Loucy (cell line): ENCODE measurements around the gene FXYD2.

Source experiments
- H2AFZ ChIP-seq: fragments of 200-600 bp; sonication (generic); 2 replicates; pipeline ENCODE4 v1.6.0; 2016; ENCODE audit warnings: antibody characterized with exemption, mild to moderate bottlenecking, low read length, moderate library complexity
- H3F3A ChIP-seq: fragments of 200-600 bp; 2 replicates; pipeline ENCODE4 v1.6.0; 2016; ENCODE audit warnings: antibody characterized with exemption, low read depth, mild to moderate bottlenecking
- H3K27me3 ChIP-seq: fragments of 200-600 bp; sonication (generic); 2 replicates; pipeline ENCODE4 v1.6.1; 2014; ENCODE audit warnings: low read length, mild to moderate bottlenecking; ENCODE audit not compliant: insufficient read depth, poor library complexity, severe bottlenecking
- H3K36me3 ChIP-seq: fragments of 200-600 bp; sonication (generic); 2 replicates; pipeline ENCODE4 v1.6.1; 2016; ENCODE audit warnings: low read length; ENCODE audit not compliant: insufficient read depth
- H3K4me1 ChIP-seq: fragments of 200-600 bp; sonication (generic); 2 replicates; pipeline ENCODE4 v1.5.1; 2014; ENCODE audit warnings: low read length, mild to moderate bottlenecking; ENCODE audit not compliant: insufficient read depth, poor library complexity, severe bottlenecking
- H3K4me2 ChIP-seq: fragments of 200-600 bp; sonication (generic); 2 replicates; pipeline ENCODE4 v1.6.0; 2014; ENCODE audit warnings: antibody characterized with exemption, low read length, low read depth, mild to moderate bottlenecking; ENCODE audit not compliant: poor library complexity, severe bottlenecking
- H3K4me3 ChIP-seq: fragments of 200-600 bp; sonication (generic); 2 replicates; pipeline ENCODE4 v1.5.1; 2014; ENCODE audit warnings: low read length, mild to moderate bottlenecking, mixed read lengths; ENCODE audit not compliant: poor library complexity, severe bottlenecking
- H3K79me2 ChIP-seq: fragments of 200-600 bp; sonication (generic); 2 replicates; pipeline ENCODE4 v1.6.1; 2014; ENCODE audit warnings: low read length; ENCODE audit not compliant: insufficient read depth
- H3K9ac ChIP-seq: fragments of 200-600 bp; sonication (generic); 2 replicates; pipeline ENCODE4 v1.6.0; 2014; ENCODE audit warnings: mild to moderate bottlenecking, low read depth, low read length, moderate library complexity; ENCODE audit not compliant: poor library complexity, severe bottlenecking
- H3K9me2 ChIP-seq: fragments of 200-600 bp; sonication (generic); replicated peaks from 2 replicates; pipeline ENCODE4 v1.6.1; 2016; ENCODE audit warnings: low read depth, low read length, mixed read lengths
- H3K9me3 ChIP-seq: fragments of 200-600 bp; sonication (generic); 2 replicates; pipeline ENCODE4 v1.6.1; 2014; ENCODE audit warnings: mild to moderate bottlenecking, antibody characterized with exemption, low read length, low read depth; ENCODE audit not compliant: insufficient read depth
- H4K20me1 ChIP-seq: fragments of 200-600 bp; sonication (generic); 2 replicates; pipeline ENCODE4 v1.6.0; 2014; ENCODE audit warnings: antibody characterized with exemption, low read length, mild to moderate bottlenecking; ENCODE audit not compliant: insufficient read depth, poor library complexity, severe bottlenecking
- EZH2phosphoT487 ChIP-seq: fragments of 200-600 bp; IDR thresholded peaks from 2 replicates; pipeline ENCODE4 v1.6.1; 2018; ENCODE audit warnings: antibody characterized with exemption, mild to moderate bottlenecking, moderate library complexity, borderline replicate concordance
- TF ChIP-seq, protein P1 (sequence below): fragments of 200-600 bp; sonication (generic); conservative IDR thresholded peaks from 2 replicates; pipeline ENCODE4 v1.5.1; 2014; ENCODE audit warnings: mild to moderate bottlenecking, antibody characterized with exemption, low read length

Gene FXYD2

DNA sequence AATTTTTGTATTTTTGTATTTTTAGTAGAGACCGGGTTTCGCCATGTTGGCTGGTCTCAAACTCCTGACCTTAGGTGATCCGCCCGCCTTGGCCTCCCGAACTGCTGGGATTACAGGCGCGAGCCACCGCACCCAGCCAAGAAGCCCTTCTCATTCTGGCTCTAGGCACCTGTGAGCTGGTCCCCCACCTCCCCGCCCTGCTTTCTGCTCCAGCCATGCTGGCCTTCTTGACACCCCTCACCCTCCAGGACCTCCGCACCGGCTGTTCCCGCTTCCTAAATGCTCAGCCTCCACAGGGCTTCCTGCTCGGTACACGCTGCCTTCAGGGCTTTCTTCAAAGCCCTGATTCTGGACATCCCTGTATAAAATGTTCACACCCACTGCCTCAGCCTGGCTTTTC is 5.5 kb upstream of the FXYD2 start:
- H3K9ac ChIP-seq: peak overlapping the region; percentile 68
- H3K79me2 ChIP-seq: peaks cover 28% of the 10 kb centered on the region
- no peak for TF ChIP-seq EZH2phosphoT487
- no peak overlapping the region for H2AFZ ChIP-seq
- peak overlapping the region; percentile 19 for H3K4me3 ChIP-seq
- peaks cover 81% of the 10 kb centered on the region for H3K4me1 ChIP-seq
- no peaks in the 10 kb centered on the region for H4K20me1 ChIP-seq
- no peaks in the 10 kb centered on the region for H3K9me2 ChIP-seq
- no peaks in the 10 kb centered on the region for H3K36me3 ChIP-seq
- peak overlapping the region; percentile 58 for H3K4me2 ChIP-seq
- H3F3A ChIP-seq: no peaks in the 10 kb centered on the region
- no peaks in the 10 kb centered on the region for H3K27me3 ChIP-seq
- H3K9me3 ChIP-seq: no peaks in the 10 kb centered on the region

DNA sequence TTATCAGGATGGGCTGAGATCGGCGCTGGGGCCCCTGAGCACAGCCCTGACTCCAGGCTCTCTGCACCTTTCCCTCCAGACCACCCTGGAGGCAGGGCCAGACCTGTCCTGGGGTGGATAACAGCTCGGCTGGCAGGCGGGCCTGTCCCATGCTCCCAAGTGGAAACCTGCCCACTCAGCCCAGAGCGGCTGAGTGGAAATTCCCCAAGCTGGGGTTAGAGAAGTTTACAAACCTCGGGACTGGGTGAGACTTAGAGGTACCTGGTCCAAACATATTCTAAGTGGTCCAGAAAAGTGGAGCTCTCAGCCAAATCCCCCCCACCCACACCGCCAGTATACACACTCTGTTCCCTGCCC is 4.8 kb upstream of the FXYD2 start:
- no peak overlapping the region for H2AFZ ChIP-seq
- H3K9me3 ChIP-seq: no peaks in the 10 kb centered on the region
- peak overlapping the region; percentile 78 for H3K9ac ChIP-seq
- no peaks in the 10 kb centered on the region for H3K9me2 ChIP-seq
- no peaks in the 10 kb centered on the region for H3K27me3 ChIP-seq
- H3F3A ChIP-seq: 0 out of 2 replicates have a peak, but pooled peaks cover under 1% of the 10 kb centered on the region
- H3K36me3 ChIP-seq: no peaks in the 10 kb centered on the region
- TF ChIP-seq, protein P1, sequence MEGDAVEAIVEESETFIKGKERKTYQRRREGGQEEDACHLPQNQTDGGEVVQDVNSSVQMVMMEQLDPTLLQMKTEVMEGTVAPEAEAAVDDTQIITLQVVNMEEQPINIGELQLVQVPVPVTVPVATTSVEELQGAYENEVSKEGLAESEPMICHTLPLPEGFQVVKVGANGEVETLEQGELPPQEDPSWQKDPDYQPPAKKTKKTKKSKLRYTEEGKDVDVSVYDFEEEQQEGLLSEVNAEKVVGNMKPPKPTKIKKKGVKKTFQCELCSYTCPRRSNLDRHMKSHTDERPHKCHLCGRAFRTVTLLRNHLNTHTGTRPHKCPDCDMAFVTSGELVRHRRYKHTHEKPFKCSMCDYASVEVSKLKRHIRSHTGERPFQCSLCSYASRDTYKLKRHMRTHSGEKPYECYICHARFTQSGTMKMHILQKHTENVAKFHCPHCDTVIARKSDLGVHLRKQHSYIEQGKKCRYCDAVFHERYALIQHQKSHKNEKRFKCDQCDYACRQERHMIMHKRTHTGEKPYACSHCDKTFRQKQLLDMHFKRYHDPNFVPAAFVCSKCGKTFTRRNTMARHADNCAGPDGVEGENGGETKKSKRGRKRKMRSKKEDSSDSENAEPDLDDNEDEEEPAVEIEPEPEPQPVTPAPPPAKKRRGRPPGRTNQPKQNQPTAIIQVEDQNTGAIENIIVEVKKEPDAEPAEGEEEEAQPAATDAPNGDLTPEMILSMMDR: no peak
- no peak for TF ChIP-seq EZH2phosphoT487
- H3K79me2 ChIP-seq: peaks cover 32% of the 10 kb centered on the region
- H3K4me2 ChIP-seq: peak overlapping the region; percentile 90
- peaks cover 89% of the 10 kb centered on the region for H3K4me1 ChIP-seq
- H3K4me3 ChIP-seq: peak overlapping the region; percentile 51
- no peaks in the 10 kb centered on the region for H4K20me1 ChIP-seq

DNA sequence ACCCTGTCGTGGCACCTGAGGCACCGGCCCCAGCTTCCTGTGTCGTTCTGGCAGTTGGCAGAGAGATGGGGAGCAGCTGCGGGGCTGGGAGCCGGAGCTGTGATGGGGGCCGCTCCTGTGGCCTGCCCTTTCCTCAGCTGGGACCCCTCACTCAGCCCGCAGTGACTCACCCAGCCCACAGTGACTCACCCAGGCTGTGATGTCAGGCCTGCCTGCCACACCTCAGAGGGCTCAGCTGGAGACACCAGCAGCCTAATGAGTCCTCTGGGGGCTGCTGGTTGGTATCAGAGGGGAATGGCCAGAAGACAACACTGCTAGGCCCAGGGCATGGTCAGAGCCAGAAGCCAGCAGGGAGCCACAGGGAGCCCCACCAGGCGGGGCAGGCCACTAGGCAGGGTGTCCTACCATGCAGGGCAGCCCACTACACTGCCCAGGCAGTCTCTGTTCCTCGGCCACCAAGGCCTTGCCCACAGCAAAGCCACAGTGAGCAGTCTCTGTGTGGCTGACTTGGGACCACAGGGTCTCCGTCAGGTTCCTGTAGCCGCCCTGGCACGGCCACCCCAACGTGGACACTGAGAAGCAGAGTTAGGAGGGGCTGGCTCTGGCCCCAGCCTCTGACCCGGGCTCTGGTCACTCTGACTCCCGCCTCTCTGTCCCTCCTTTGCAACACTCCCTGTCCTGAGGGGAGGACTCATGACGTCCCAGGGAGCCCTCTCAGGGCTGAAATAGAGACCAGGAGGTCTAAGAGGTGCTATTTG is 4.2 kb upstream of the FXYD2 start:
- Histone ChIP-seq H3K9ac (peak overlapping the region; percentile 79), H3K4me3 (peak overlapping the region; percentile 66), H3K9me3 (no peaks in the 10 kb centered on the region), H3K9me2 (no peaks in the 10 kb centered on the region), H3K79me2 (peaks cover 32% of the 10 kb centered on the region), H4K20me1 (no peaks in the 10 kb centered on the region), H2AFZ (no peak overlapping the region), H3F3A (peaks cover 4% of the 10 kb centered on the region; the same call in 1 of the 2 replicates), H3K4me2 (peak overlapping the region; percentile 90), H3K27me3 (no peaks in the 10 kb centered on the region), H3K4me1 (peaks cover 94% of the 10 kb centered on the region), H3K36me3 (no peaks in the 10 kb centered on the region)
- TF ChIP-seq, protein P1: no peak
- TF ChIP-seq EZH2phosphoT487: no peak
